ENCODE results near the gene CTNNBIP1. TPM values are rescaled to one million over a fixed set of nuclear protein-coding genes. Genes with fewer than 3 reads are reported as not detected.

CTNNBIP1 gene
- polyA plus RNA-seq, 3 donors: 26.2 to 26.8 (median 26.3) TPM

- H3K4me1 ChIP-seq (ENCODE audit: control insufficient read depth in 1 of 2, insufficient read depth in 2 of 2, low read length in 2 of 2): peaks cover 6 to 7% of the 10 kb centered on the region in 2 donors
- H3K9ac ChIP-seq (ENCODE audit: insufficient read depth, low read length, poor library complexity, severe bottlenecking): no peak overlapping the region
- Mint-ChIP-seq H3K36me3 (peaks cover 0 to 3% of the 10 kb centered on the region in 2 donors), H3K4me3 (no peak overlapping the region), H3K27ac (peak overlapping the region in 1 of 7 donors; percentile 26), H3K27me3 (ENCODE audit: low read depth in 3 of 3) (peaks cover 0 to 1% (median 0%) of the 10 kb centered on the region in 3 donors), H3K9me3 (no peaks in the 10 kb centered on the region), H3K4me1 (peaks cover 33% of the 10 kb centered on the region)
- no peak overlapping the region for H3K4me3 ChIP-seq (replicated peaks in 1 of 3; ENCODE audit: low read depth in 2 of 3, low read length in 3 of 3)
- WGBS (ENCODE audit: insufficient coverage): no CpG with 5 or more reads among the region's 1 CpG
- H3K9me3 ChIP-seq (replicated peaks in 1 of 2; ENCODE audit: control insufficient read depth in 1 of 2, insufficient read depth in 1 of 2, low read length in 2 of 2): no peaks in the 10 kb centered on the region
- peaks cover 58% of the 10 kb centered on the region for H4K20me1 ChIP-seq (ENCODE audit: insufficient read depth, low read length)
- no peak for TF ChIP-seq CTCF (IDR thresholded peaks at IDR 0.05)
- no peaks in the 10 kb centered on the region for H3K27me3 ChIP-seq (ENCODE audit: control insufficient read depth in 2 of 2, insufficient read depth in 2 of 2, low read length in 2 of 2)
- intact Hi-C loops (cut with micrococcal nuclease): no loop called here
- no peaks in the 10 kb centered on the region for H3K36me3 ChIP-seq (replicated peaks in 1 of 2; ENCODE audit: control insufficient read depth in 1 of 2, insufficient read depth in 2 of 2, low read length in 2 of 2)
- no peak overlapping the region for H2AFZ ChIP-seq (ENCODE audit: insufficient read depth, low read depth, low read length, poor library complexity, severe bottlenecking)
- no peak overlapping the region for H3K4me2 ChIP-seq (replicated peaks; ENCODE audit: extremely low read depth, low read length, poor library complexity, severe bottlenecking)
- peaks cover 62% of the 10 kb centered on the region for H3K79me2 ChIP-seq (ENCODE audit: insufficient read depth, low read length)
- no peak overlapping the region for H3K27ac ChIP-seq (ENCODE audit: low read depth in 1 of 2, low read length in 2 of 2)
- DNase-seq: no peak
Observed at GRCh38 chr1:9801909-9802308, 108.2 kb downstream of the CTNNBIP1 start.

Other genes with a start within 250 kb of the CTNNBIP1 start
- gene CLSTN1, start 86.3 kb downstream of the CTNNBIP1 start, polyA plus RNA-seq: 10 to 100 TPM in 1 of 3 donors, 1 to 10 TPM in 2; 5.2 to 25.2 (median 5.3) TPM
- 10 to 100 TPM; 11.1 to 32.9 (median 28.2) TPM for gene LZIC, start 33.1 kb upstream of the CTNNBIP1 start, polyA plus RNA-seq
- 1 to 10 TPM; 6.8 to 9.9 (median 7.1) TPM for gene NMNAT1, start 33.2 kb upstream of the CTNNBIP1 start, polyA plus RNA-seq
- 100 to 1,000 TPM; 116 to 340 (median 306) TPM for gene RBP7, start 87.0 kb upstream of the CTNNBIP1 start, polyA plus RNA-seq
- 10 to 100 TPM in 1 of 3 donors, 1 to 10 TPM in 2; 6.0 to 34.6 (median 9.2) TPM for gene UBE4B, start 122.7 kb upstream of the CTNNBIP1 start, polyA plus RNA-seq

Measured in CD14-positive monocyte (primary cell).